Measurements from ENCODE around the gene CMPK1.
A peak's percentile ranks its signal among the peaks of the same experiment; 100 is the strongest.

Gene CMPK1

DNA sequence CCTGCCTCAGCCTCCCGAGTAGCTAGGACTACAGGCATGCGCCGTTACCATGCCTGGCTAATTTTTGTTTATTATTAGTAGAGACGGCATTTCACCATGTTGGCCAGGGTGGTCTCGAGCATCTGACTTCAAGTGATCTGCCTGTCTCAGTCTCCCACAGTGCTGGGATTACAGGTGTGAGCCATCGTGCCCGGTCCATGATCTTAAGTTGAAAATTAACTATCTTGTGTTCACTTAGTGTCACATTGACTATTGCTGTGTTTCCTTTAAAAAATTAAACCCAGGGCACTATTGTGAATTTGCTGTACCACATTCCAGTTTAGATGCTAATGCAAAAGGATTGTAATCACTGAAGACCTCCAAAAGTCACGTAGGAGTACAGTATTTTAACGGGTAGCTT lies 14.1 kb downstream of the CMPK1 start:
- no peaks in the 10 kb centered on the region for H3K9me3 Mint-ChIP-seq
- H3K27me3 Mint-ChIP-seq (ENCODE audit: low read depth) = no peaks in the 10 kb centered on the region
- H3K4me1 Mint-ChIP-seq = no peaks in the 10 kb centered on the region
- peaks cover 34% of the 10 kb centered on the region for H3K36me3 Mint-ChIP-seq (ENCODE audit: low read depth)
- TF ChIP-seq, protein P1, sequence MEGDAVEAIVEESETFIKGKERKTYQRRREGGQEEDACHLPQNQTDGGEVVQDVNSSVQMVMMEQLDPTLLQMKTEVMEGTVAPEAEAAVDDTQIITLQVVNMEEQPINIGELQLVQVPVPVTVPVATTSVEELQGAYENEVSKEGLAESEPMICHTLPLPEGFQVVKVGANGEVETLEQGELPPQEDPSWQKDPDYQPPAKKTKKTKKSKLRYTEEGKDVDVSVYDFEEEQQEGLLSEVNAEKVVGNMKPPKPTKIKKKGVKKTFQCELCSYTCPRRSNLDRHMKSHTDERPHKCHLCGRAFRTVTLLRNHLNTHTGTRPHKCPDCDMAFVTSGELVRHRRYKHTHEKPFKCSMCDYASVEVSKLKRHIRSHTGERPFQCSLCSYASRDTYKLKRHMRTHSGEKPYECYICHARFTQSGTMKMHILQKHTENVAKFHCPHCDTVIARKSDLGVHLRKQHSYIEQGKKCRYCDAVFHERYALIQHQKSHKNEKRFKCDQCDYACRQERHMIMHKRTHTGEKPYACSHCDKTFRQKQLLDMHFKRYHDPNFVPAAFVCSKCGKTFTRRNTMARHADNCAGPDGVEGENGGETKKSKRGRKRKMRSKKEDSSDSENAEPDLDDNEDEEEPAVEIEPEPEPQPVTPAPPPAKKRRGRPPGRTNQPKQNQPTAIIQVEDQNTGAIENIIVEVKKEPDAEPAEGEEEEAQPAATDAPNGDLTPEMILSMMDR (IDR thresholded peaks at IDR 0.05; ENCODE audit: unreplicated experiment in 3 of 3) = no peak
- peak overlapping the region in 1 of 3 experiments; percentile 71 for H3K27ac Mint-ChIP-seq
- no peak overlapping the region for H3K4me3 Mint-ChIP-seq

DNA sequence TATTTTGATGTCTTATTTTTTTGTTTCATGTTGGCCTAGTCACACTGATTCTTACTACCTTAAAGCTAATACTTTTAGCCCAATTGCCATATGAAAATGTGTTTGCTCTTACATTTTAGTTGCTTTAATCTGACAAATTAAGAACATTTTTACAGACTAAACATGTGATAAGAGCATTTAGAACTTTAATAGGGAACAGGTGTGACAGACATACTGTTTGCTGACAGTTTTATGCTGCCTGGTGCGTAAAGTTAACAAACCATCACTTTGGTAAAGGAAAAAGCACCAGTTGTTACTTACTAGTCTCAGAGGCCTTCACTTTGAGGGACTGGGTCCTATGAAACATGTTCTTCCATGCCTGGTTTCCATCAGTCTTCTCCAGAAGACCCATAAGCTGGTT lies 14.7 kb downstream of the CMPK1 start:
- Mint-ChIP-seq H3K4me3 (no peak overlapping the region), H3K27me3 (ENCODE audit: low read depth) (no peaks in the 10 kb centered on the region), H3K9me3 (no peaks in the 10 kb centered on the region), H3K27ac (peak overlapping the region in 1 of 3 experiments; percentile 71), H3K4me1 (no peaks in the 10 kb centered on the region), H3K36me3 (ENCODE audit: low read depth) (peaks cover 34% of the 10 kb centered on the region)
- TF ChIP-seq, protein P1 (IDR thresholded peaks at IDR 0.05; ENCODE audit: unreplicated experiment in 3 of 3) = no peak

GRCh38 chr1:47351305-47351704 lies 17.7 kb downstream of the CMPK1 start:
- Mint-ChIP-seq H3K27me3 (ENCODE audit: low read depth) (no peaks in the 10 kb centered on the region), H3K4me3 (no peak overlapping the region), H3K36me3 (ENCODE audit: low read depth) (peaks cover 28% of the 10 kb centered on the region), H3K27ac (no peak overlapping the region), H3K9me3 (no peaks in the 10 kb centered on the region), H3K4me1 (peaks cover 5% of the 10 kb centered on the region)
- TF ChIP-seq, protein P1 (IDR thresholded peaks at IDR 0.05; ENCODE audit: unreplicated experiment in 3 of 3) = no peak

DNA sequence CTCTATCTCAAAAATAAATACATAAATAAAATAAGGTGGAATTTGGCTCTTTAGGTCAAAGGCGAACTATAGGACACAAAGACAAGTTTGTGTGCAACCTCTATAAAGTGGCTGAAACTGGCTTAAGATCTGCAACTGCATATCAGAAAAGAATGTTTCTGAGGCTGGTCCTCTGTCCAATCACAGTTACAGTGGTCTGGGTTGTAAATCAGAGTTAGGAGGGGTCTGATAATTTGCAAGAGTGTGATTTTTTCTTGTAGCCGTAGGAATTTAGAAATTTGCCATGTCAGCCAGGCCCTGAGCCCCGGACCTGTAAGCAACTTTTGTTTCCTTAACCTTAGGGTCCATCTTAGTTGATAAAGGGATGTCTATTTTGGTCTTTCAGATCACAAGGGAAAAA lies 27.8 kb downstream of the CMPK1 start:
- no peaks in the 10 kb centered on the region for H3K27me3 Mint-ChIP-seq (ENCODE audit: low read depth)
- no peak overlapping the region for H3K27ac Mint-ChIP-seq
- TF ChIP-seq, protein P1 (IDR thresholded peaks at IDR 0.05; ENCODE audit: unreplicated experiment in 3 of 3) = no peak
- no peaks in the 10 kb centered on the region for H3K9me3 Mint-ChIP-seq
- H3K4me1 Mint-ChIP-seq = no peaks in the 10 kb centered on the region
- no peaks in the 10 kb centered on the region for H3K36me3 Mint-ChIP-seq (ENCODE audit: low read depth)
- no peak overlapping the region for H3K4me3 Mint-ChIP-seq

- Mint-ChIP-seq H3K4me3 (no peak overlapping the region), H3K27ac (no peak overlapping the region), H3K9me3 (no peaks in the 10 kb centered on the region), H3K4me1 (no peaks in the 10 kb centered on the region), H3K27me3 (ENCODE audit: low read depth) (no peaks in the 10 kb centered on the region), H3K36me3 (ENCODE audit: low read depth) (no peaks in the 10 kb centered on the region)
- TF ChIP-seq, protein P1 (IDR thresholded peaks at IDR 0.05; ENCODE audit: unreplicated experiment in 3 of 3) = no peak
Observed at GRCh38 chr1:47362828-47363227, 29.2 kb downstream of the CMPK1 start.

- H3K4me3 Mint-ChIP-seq = no peak overlapping the region
- no peaks in the 10 kb centered on the region for H3K9me3 Mint-ChIP-seq
- no peak overlapping the region for H3K27ac Mint-ChIP-seq
- peaks cover 37% of the 10 kb centered on the region for H3K36me3 Mint-ChIP-seq (ENCODE audit: low read depth)
- H3K4me1 Mint-ChIP-seq = no peaks in the 10 kb centered on the region
- TF ChIP-seq, protein P1 (IDR thresholded peaks at IDR 0.05; ENCODE audit: unreplicated experiment in 3 of 3) = no peak
- H3K27me3 Mint-ChIP-seq (ENCODE audit: low read depth) = no peaks in the 10 kb centered on the region
Observed at GRCh38 chr1:47367651-47368050, 34.1 kb downstream of the CMPK1 start.
